HG02571 (cell line): ENCODE measurements around the gene EVC2.

Source experiments
- ATAC-seq: cut with Tn5 transposase; IDR thresholded peaks from one replicate; pipeline ENCODE4 v1.9.1; 2021; ENCODE audit warnings: mild to moderate bottlenecking, moderate library complexity; ENCODE audit not compliant: unreplicated experiment

Gene EVC2

DNA sequence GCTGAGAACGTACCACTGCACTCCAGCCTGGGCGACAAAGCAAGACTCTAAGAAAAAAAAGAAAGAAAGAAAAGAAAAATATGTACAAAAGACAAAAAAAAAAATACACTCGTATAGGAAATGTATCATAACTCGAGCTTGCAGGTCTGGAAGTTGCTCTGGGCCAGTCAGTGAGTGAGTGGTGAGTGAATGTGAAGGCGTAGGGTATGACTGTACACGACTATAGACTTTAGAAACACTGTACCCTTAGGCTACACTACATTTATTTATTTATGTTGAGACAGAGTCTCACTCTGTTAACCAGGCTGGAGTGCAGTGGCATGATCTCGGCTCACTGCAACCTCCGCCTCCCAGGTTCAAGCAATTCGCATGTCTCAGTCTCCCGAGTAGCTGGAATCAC lies 29.4 kb downstream of the EVC2 start:
- ATAC-seq, result no peak

DNA sequence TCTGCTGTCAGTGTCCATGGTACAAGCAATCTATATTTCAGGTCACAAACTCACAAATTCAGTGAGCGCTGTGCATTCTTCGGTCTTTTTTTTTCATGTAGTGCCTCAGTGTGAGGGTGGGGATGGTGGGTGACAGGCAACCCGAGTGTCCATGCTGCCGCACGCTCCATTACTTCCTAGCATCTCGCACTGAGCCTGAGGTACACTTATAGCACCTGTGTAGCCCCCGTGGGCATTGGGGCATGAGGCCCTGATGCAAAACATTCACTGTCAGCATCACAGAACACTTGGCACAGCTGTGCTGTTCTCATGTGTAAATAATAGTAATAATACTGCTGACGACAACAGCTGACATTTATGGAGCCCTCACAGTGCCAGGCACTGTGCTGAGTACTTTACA lies 31.6 kb downstream of the EVC2 start:
- ATAC-seq, result no peak

DNA sequence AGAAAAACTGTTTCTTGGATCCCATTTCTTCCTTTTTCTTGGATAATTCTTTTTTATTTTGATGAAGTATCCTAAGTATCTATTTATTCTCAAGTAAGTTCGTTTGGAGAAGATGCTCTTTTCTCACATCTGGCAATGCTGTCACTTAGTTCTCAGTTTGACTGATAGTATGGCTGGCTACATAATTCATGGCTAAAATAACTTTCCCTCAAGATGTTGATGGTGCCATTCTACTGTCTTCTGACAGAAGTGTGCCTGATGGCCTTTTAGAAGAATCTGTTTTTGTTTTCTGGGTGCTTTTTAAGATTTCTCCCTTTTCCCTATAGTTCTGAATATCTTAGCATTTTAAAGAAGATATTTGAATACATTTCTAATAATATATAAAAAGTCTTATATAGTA lies 41.6 kb downstream of the EVC2 start:
- ATAC-seq, result no peak

DNA sequence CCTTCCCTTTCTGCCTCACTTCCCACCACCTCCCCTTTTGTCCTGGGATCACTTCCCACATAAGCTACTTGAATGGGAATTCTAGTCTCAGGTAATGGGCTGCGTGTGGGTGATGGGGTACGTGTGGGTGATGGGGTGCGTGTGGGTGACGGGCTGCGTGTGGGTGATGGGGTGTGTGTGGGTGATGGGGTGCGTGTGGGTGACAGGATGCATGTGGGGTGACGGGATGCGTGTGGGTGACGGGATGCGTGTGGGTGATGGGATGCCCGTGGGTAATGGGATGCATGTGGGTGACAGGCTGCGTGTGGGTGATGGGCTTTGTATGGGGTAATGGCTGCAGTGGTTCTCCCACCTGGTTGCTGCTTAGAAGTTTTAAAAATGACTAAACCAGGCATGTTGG lies 43.6 kb downstream of the EVC2 start:
- ATAC-seq, result no peak

DNA sequence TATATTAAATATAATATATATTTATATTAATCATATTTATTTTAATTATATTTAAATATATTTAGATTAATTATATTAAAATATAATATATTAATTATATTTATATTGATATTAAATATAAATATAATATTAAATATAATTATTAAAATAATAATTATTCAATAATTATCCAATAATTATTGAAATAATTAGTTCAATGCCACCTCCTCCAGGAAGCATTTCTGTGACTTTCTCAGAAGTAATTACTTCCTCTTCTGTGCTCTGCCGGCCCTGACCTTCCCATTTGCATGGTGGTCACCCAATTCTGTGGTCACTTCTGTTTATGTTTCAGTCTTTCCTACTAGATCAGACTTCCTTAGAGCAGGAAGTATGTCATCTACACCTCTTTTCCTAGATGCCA lies 45.8 kb downstream of the EVC2 start:
- ATAC-seq, result no peak

DNA sequence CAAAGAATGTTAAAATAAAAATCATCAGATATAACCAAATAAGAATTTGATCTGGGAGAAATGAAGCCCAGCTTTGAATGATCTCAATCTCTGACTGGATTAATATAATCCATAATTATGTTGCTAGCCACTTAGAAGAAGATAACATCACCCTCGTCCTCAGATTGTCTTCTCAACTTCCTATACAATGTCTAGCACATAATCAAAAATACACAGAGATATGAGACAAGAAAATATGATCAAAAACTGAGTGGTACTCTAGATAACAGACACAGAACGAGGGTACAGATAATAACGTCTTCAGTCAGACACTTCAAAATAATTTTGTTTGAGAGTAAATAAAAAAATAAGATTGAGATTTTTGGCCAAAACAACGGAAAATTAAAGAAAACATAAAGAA lies 47.1 kb downstream of the EVC2 start:
- no peak for ATAC-seq

DNA sequence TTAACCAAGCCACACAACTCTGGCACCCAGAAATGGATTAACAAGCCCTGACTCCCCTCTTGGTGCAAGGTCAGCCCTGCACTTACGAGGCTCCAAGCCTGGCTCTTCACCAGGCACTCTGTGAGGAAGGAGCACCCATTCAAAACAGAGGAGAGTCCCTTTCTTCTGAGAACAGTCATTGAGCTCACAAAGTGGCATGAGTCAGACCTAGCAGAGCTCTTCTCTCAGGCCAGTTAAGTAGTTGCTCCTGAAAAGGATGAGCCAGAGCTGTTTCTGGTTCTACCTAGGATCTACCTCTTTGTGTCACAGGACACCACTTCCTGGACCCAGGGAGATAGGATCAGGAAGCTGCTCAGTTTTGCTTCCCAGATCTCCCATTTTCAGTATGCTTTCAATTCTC lies 48.2 kb downstream of the EVC2 start:
- ATAC-seq, result no peak

DNA sequence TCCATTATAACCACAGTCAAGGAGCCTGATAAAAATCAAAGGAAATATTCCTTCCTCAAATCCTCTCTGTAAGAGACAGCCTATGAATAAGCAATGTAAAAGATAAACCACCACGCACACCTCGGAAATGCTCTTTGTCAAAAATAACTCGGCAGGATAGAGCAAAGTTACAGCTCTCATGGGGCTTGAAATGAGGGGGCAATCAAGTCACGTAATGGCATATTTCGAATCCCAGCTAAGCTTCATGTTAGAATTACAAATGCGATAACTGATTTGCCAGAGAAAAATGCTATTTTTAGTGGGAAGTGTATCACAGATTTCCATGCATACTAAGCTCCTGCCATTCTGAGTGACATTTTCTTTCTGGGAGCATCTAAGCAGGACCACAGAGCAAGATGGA lies 49.4 kb downstream of the EVC2 start:
- no peak for ATAC-seq

DNA sequence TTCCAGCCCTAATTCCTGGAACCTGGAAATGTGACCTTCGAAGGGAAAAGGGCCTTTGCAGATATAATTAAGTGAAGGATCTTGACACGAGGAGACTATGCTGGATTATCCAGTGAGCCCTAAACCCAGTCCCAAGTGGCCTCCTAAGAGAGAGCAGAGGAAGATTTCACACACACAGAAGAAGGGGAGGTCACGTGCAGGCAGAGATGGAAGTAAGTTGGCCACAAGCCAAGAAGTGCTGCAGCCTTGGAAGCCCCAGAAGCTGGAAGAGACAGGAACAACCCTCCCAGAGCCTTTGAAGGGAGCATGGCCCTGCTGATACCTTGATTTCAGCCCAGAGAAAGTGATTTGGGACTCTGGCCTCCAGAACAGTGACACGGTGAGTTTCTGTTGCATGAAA lies 51.9 kb downstream of the EVC2 start:
- ATAC-seq, result no peak

DNA sequence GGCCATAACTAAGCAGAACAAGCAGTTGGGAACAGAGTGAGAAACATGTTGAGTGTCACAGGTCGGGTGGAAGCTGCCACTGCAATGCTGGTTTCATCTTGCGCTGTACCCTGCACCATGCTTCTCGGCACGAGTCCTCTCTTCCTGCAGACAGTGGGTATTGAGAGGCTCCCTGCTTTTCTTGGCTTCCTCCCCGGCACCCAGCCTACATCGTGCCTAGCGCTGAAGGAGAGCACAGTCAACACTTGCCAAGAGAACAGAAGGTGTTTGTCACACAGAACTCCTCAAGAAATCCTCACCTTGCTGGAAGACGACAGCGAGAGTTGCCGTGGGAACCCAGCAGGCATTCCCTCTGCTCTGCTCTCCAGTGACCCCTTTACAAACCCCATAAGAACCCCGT lies 53.6 kb downstream of the EVC2 start:
- ATAC-seq, result no peak

DNA sequence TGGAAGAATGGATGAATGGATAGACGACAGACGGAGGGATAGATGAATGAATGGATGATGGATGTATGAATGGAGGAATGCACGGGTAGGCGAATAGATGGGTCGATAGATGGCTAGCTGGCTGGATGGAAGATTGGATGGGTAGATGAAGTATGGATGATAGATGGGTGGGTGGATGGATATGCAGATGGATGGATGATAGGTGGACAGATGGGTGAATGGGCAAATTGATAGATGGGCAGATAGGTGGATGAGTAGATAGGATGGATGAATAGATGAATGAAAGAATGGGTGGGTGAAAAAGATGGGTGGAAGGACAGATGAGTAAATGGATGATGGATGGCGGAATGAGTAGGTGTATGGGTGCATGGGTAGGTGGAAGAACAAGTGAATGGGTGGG lies 57.3 kb downstream of the EVC2 start:
- no peak for ATAC-seq

DNA sequence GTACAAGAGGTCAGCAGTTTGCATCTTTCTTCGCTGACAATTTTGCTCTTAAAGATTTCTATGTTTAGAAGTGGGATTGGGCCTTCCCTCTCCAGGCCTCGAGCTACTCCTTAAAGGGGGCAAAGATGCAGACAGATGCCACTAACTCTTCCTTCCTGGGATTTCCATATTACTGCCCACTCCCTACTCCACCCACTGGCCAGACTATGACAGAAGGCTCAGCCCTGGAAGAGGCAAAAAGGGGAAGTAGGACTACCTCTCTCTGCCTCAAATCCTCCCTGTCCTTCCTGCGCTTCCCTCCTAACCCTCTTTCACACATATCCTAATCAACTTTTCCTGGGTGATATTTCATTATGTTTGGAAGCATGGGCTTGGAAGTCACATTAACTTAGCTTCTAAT lies 58.3 kb downstream of the EVC2 start:
- no peak for ATAC-seq

DNA sequence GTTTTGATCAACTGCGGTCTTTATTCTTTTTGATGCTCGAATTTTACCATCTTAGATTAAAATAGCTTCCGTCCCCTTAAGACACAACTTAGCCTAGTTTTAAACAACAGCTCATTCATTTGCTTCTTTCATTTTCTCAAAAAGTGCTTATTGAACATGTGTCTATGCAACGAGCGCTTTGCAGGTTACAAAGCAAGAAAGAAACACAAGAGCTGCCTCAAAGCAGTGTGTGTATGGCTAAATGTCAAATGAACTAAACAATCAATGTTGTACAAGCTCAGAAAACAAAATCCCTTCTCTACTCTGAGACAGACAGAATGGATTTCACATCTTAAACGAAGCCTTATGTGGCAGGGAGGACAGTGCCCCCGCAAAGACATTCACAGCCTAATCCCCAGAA lies 61.0 kb downstream of the EVC2 start:
- ATAC-seq, result no peak

DNA sequence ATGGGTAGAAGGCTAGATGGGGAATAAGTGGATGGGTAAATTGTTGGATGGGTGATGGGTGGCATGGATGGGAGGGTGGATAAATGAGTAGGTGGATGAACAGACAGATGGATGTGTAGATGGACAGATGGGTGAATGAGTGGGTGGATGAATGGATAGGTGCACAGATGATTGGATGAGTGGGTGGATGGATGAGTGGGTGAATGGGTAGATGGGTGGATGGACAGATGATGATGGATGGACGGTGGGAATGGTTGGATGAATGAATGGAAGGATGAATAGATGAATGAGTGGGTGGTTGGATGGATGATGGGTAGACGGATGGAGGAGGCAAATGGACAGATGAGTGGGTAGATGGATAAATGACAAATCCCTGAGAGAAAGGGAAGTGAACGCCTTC lies 68.3 kb downstream of the EVC2 start:
- ATAC-seq, result no peak

DNA sequence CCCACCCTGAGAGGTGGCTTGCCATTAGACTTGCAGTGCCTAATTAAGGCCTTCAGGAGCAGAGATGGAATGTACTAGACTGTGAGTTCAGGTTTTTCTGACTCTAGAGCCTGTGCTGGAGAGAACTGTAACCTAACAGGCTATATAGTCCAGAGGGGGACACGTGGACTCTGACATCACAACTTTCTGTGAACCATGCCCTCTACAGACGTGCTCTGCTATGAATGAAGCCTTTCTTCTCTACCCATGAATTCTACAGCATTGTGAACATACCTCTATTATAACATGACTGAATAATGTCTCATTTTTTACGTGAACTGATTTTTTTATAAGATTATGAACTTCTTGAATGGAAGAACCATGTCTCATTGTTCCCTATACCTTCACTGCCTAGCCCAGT lies 68.8 kb downstream of the EVC2 start:
- no peak for ATAC-seq

DNA sequence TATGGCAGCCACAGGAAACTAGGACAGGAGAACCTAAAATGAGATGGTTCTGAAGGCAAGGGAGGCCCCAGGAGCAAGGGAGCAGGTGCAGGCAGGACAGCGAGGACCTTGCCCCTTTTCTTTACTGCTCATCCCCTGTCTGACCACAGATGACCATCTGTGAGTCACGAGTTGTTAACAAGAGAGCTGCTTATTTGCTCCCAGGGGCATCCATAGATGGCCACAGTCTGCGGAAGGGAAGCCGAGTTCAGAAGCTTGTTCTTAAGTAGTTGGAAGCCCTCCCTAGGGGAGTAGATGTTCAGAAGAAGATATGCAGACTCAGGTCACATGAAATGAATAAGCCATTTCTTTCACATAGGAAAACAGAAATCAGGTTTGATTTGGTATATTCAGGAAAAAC lies 69.4 kb downstream of the EVC2 start:
- no peak for ATAC-seq

DNA sequence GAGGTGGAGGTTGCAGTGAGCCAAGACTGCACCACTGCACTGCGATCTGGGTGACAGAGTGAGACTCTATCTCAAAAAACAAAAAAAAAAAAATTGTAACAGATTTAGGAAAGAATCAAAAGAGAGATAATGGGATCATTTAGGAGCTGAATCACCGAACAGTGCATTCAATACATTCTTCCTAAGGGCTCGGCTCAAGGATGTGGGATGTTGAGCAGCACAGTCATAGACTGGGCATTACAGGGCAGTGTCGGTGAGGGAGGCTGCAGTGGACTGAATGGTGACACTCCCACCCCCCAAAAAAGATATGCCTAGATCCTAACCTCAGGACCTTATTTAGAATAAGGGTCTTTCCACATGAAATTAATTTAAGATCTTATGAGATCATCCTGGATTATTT lies 70.0 kb downstream of the EVC2 start:
- ATAC-seq, result no peak

DNA sequence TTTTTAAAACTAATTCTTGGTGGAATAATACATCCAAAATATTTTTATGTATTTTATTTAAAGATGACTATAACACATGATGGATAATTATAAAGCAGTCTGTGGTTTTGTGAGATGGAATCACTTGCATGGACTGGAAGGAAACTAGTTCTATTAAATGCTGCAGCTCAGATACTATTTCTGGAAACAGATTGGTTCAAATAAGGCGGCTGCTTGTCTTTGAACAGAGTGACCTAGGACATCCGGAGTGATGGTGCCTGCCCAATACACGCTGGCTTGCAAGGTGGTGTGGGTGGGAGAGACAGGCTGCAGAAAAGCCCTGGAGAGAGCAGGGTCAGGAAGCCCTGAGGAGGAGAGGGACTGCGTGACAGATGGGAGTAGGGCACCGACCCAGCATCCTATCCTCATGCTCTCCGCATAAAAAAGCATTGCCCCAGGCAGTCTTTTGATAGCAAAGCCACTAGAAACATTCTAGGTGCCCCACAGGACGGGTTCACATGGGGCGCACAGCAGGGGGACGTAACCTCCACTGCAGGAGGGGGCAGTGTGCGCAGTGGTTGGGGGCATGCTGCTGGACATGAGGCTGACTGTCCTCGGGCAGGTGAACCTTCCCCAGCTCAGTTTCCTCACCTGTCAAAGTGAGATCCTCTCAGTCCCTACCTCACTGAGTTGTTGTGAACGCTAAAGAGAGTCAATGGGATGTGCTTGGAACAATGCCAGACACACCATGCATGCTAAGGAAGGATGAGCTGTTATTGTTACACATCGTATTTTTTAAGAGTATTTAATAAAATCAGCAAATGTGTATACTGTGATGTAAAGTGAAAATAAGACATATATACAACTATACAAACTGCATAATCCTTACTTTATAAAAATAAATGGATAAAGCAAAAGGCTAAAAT lies 71.3 kb downstream of the EVC2 start:
- ATAC-seq, result no peak

DNA sequence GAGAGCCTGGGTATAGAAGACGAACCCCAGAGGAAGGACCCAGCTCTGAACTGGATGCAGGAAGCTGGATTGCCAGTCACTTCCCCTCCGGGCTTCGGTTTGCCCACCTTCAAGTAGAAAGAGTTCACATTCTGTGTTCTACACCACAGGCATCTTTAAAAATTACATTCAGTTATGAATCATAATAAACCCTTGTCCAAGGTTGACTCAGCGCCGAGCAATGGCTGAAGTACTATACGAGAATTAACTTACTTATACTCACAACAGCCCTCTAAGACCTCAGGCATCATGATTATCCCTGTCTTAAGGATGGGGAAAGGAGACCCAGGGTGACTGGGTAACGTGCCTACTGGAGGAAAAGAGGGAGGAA lies 72.5 kb downstream of the EVC2 start:
- no peak for ATAC-seq

DNA sequence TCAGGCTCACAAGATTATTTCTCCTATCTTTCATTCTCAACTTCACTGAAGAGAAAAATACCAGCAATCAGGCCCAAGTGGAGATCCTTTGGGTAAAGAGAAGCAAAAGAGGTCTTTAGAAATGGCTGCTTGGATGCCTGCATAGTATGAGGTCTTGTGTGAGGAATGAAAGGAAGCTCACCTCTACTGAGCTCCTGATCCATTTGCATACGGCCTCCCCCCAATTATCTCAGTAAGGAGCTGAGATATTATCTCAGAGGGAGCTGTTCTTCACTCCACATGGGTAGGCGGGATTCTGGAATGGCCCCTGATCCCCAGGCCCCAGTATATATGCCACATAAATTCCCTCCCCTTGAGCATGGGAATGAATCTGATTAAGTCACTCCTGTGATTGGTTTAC lies 75.8 kb downstream of the EVC2 start:
- no peak for ATAC-seq

DNA sequence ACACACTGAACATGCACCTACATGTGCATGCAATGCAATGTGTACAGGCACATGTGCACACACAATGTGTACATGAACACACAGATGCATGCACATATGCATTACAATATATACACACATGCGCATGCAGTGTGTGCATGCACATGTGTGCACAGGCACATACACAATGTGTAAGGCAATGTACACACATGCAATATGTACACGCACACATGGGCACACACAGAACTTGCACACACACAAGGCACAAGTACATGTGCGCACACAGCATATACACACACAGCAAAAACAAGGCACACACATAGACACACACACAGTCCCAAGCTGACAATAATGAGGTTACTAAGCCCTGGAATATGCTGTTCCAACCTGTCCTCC lies 76.3 kb downstream of the EVC2 start:
- ATAC-seq, result no peak

DNA sequence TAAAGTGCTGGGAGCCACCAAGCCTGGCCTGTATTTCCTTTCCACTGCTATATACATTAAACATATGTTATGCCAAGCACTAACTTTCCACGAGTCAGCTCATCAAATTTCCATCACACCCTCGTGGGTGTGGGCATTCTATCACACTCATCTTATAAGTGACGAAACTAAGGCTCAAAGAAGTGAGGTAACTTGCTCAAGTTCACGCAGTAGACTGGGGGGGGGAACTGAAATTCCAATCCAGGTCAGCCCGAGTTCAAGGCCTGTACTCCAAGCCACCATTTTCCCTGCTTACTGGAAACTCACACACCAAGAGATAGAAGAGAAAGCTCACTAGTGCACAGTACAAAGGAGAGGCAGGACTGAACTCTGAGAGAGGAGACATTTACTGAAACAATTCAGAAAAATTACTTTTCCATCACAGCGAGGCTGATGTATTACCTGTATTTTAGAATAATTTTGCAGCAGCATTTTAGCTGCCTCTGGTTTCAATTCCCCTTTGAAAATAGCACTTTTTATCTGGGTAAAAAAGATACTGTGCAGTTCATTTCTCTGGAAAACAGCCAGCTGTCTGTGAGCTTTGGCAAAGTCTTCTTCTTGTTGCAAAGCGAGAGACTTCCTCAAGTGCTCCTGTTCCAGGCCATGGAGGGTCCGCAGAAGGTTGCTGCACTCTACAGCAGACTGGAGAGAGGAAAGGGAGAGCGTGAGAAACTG lies 76.8 kb downstream of the EVC2 start:
- no peak for ATAC-seq

DNA sequence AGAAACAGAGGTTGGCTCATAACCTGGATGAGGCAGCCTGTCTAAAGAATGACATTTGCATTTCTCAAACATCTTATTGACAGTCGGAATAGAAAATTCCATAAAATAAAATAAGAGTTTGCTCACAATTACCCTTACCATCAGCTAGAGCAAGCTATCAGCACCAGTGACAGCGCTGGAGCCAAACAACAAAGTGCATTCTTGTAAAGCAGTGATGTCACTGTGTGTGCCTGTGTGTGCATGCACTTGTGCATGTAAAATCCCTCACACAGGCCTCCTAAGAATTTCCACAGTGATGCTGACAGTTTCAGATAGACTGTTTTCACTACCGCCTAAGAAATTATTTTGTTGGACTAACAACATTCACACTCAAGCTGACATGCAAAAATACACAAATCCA lies 77.6 kb downstream of the EVC2 start:
- ATAC-seq, result no peak
